Vagina (tissue), 2 donors: ENCODE data around the gene CLRN3. TPM values are rescaled to one million over a fixed set of nuclear protein-coding genes. Genes with fewer than 3 reads are reported as not detected.
A peak's percentile ranks its signal among the peaks of the same experiment; 100 is the strongest.

Experiments
- DNase-seq, 2 donors: peaks; one replicate each; pipeline ENCODE4 v3.0.0-alpha.2; 2017; ENCODE audit errors: extremely low spot score in 2 of 2
- H3K27ac ChIP-seq: fragments of 200-600 bp; sonication (generic); one replicate; pipeline ENCODE4 v1.5.1; 2019
- H3K27me3 ChIP-seq: fragments of 200-600 bp; sonication (generic); one replicate; pipeline ENCODE4 v1.5.1; 2019
- H3K36me3 ChIP-seq, 2 donors: fragments of 200-600 bp; sonication (generic); one replicate each; pipeline ENCODE4 v1.5.1; 2017 to 2019
- H3K4me1 ChIP-seq: fragments of 200-600 bp; sonication (generic); one replicate; pipeline ENCODE4 v1.5.1; 2019
- H3K4me3 ChIP-seq, 2 donors: fragments of 200-600 bp; sonication (generic); 1 replicate in 1 of 2; 2 replicates in 1 of 2; pipeline ENCODE4 v1.5.1; 2016 to 2019
- H3K9me3 ChIP-seq: fragments of 200-600 bp; sonication (generic); one replicate; pipeline ENCODE4 v1.5.1; 2019
- CTCF ChIP-seq, 3 experiments: fragments of 450-650 bp in 2 of 3; fragments of 200-600 bp in 1 of 3; sonication (generic) in 1 of 3; IDR thresholded peaks; one replicate each; pipeline ENCODE4 v1.5.1; 2017 to 2019; ENCODE audit warnings: antibody characterized with exemption in 3 of 3, mild to moderate bottlenecking in 2 of 3, moderate library complexity in 2 of 3
- POLR2A ChIP-seq, 2 donors: fragments of 450-650 bp; IDR thresholded peaks; one replicate each; pipeline ENCODE4 v1.6.1; 2017; ENCODE audit warnings: antibody characterized with exemption in 2 of 2, mild to moderate bottlenecking in 2 of 2, moderate library complexity in 2 of 2
- POLR2AphosphoS5 ChIP-seq, 2 donors: sonication (generic); formaldehyde crosslinking; IDR thresholded peaks; one replicate each; pipeline ENCODE4 v1.9.0; 2017; ENCODE audit warnings: antibody characterized with exemption in 2 of 2, mild to moderate bottlenecking in 2 of 2, low read depth in 1 of 2; ENCODE audit not compliant: insufficient read depth in 1 of 2
- intact Hi-C: fragments of 100-400 bp; cut with DNase I; formaldehyde crosslinking; loops from one replicate; pipeline ENCODE4 v1.15.1; 2023
- total RNA-seq: library from RNA; depleted of rRNA; stranded (reverse); fragments of >200 nt; gene quantifications from one replicate; pipeline ENCODE4 v1.2.3, GENCODE V29; 2016

The CLRN3 gene
- total RNA-seq, 1 donor from 2014 or later, result not detected

- intact Hi-C loops, result no loop called here
- no peaks in the 10 kb centered on the region for H3K27me3 ChIP-seq
- H3K27ac ChIP-seq, result no peak overlapping the region
- no peak overlapping the region for H3K4me3 ChIP-seq
- TF ChIP-seq POLR2A (IDR thresholded peaks at IDR 0.05) (no peak), CTCF (IDR thresholded peaks at IDR 0.05) (no peak), POLR2AphosphoS5 (IDR thresholded peaks at IDR 0.05; ENCODE audit: insufficient read depth in 1 of 2, low read depth in 1 of 2) (no peak)
- no peaks in the 10 kb centered on the region for H3K4me1 ChIP-seq
- H3K36me3 ChIP-seq, result no peaks in the 10 kb centered on the region
- DNase-seq, result no peak
- no peaks in the 10 kb centered on the region for H3K9me3 ChIP-seq
These were observed 15.0 kb downstream of the CLRN3 start for GRCh38 chr10:127877699-127878098.

DNA sequence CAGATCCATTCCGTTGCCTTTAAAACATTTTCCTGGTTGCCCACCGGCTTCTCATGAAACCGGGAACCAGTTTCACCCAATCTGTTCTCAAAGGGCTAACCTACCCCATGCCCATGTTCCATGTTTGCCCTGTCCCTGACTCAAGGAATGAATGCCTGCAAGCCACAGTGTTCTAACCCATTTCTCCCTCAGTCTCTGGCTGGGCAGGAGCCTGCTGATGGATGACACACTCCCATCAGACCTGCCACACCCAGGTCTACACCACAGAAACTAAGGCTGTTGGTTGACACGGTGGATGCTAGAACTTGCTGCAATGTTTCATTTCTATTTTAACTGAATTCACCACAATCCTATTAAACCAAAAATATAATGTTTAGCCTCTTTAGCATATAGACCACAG lies 15.6 kb downstream of the CLRN3 start:
- Histone ChIP-seq H3K27me3 (no peaks in the 10 kb centered on the region), H3K27ac (no peak overlapping the region), H3K4me1 (no peaks in the 10 kb centered on the region), H3K4me3 (no peak overlapping the region), H3K36me3 (no peaks in the 10 kb centered on the region), H3K9me3 (no peaks in the 10 kb centered on the region)
- DNase-seq, result peak in 1 of 2 donors; percentile 46
- no peak for TF ChIP-seq CTCF (IDR thresholded peaks at IDR 0.05)
- no peak for TF ChIP-seq POLR2A (IDR thresholded peaks at IDR 0.05)
- intact Hi-C loops, result no loop called here

GRCh38 chr10:127875916-127876315 lies 16.8 kb downstream of the CLRN3 start:
- no peak for TF ChIP-seq CTCF (IDR thresholded peaks at IDR 0.05)
- TF ChIP-seq POLR2A (IDR thresholded peaks at IDR 0.05), result no peak
- no peak for TF ChIP-seq POLR2AphosphoS5 (IDR thresholded peaks at IDR 0.05; ENCODE audit: insufficient read depth in 1 of 2, low read depth in 1 of 2)
- H3K4me1 ChIP-seq, result no peaks in the 10 kb centered on the region
- no peak for DNase-seq

GRCh38 chr10:127875449-127875765 lies 17.3 kb downstream of the CLRN3 start:
- TF ChIP-seq POLR2A (IDR thresholded peaks at IDR 0.05), result no peak
- H3K9me3 ChIP-seq, result no peaks in the 10 kb centered on the region
- H3K4me1 ChIP-seq, result no peaks in the 10 kb centered on the region
- DNase-seq, result no peak
- H3K27ac ChIP-seq, result no peak overlapping the region
- no peaks in the 10 kb centered on the region for H3K36me3 ChIP-seq
- no peak overlapping the region for H3K4me3 ChIP-seq
- intact Hi-C loops, result no loop called here
- H3K27me3 ChIP-seq, result no peaks in the 10 kb centered on the region

More at GRCh38 chr10:127875916-127876315, 16.8 kb downstream of the CLRN3 start:
- no peaks in the 10 kb centered on the region for H3K9me3 ChIP-seq
- no peak overlapping the region for H3K4me3 ChIP-seq
- no peaks in the 10 kb centered on the region for H3K27me3 ChIP-seq
- H3K27ac ChIP-seq, result no peak overlapping the region
- intact Hi-C loops, result no loop called here
- H3K36me3 ChIP-seq, result no peaks in the 10 kb centered on the region

DNA sequence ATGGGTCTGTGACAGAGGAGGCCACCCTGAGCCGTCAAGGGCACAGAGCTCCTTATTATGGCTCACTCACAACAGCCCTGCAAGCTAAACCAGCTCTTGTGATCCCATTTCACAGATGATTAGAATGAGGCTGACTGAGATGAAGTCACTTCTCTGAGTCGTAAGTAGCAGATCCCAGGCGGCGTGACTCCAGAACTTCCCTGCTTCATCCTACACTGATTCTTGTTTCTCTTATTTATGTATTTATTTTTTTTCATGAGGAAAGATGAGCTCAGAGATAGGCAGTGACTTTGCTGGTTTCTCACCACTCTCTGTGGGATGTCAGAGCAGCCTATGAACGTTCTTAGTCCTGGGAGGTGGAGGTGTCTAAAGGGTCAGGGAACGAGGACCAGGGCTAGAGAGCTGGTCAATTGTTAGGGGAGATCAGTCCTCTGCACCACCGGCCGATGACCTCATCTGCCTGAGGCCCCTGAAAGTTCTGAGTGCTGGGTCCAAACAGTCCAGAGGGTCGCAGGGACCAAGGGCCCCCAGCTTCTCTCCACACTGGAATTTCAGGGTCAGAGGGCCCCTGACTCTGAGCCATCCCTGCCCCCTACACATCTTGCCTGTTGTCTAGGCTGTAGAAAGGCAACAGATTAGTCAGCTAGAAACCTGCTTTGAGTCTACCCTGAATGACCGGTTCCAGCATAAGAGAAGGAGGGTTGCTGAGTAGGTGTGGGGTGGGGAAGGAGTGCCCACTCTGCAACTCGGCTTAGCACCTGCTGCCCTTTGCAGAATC lies 17.9 kb downstream of the CLRN3 start:
- intact Hi-C loops, result no loop called here
- no peak overlapping the region for H3K4me3 ChIP-seq
- TF ChIP-seq POLR2AphosphoS5 (IDR thresholded peaks at IDR 0.05; ENCODE audit: insufficient read depth in 1 of 2, low read depth in 1 of 2) (no peak), POLR2A (IDR thresholded peaks at IDR 0.05) (no peak), CTCF (IDR thresholded peaks at IDR 0.05) (no peak)
- H3K27ac ChIP-seq, result no peak overlapping the region
- no peaks in the 10 kb centered on the region for H3K9me3 ChIP-seq
- H3K36me3 ChIP-seq, result no peaks in the 10 kb centered on the region
- H3K4me1 ChIP-seq, result no peaks in the 10 kb centered on the region
- H3K27me3 ChIP-seq, result no peaks in the 10 kb centered on the region
- DNase-seq, result peak in 1 of 2 donors; percentile 90
